ENCODE data around the gene MMP28.

MMP28 gene

GRCh38 chr17:35749560-35750412 lies 45.7 kb downstream of the MMP28 start:
- H3K4me2 ChIP-seq (ENCODE audit: low read length): peak overlapping the region; percentile 51
- H4K20me1 ChIP-seq (ENCODE audit: insufficient read depth, low read length): no peaks in the 10 kb centered on the region
- H3F3A ChIP-seq (ENCODE audit: insufficient read depth, low read length): no peaks in the 10 kb centered on the region
- H3K27ac ChIP-seq (ENCODE audit: low read depth, low read length, poor library complexity, severe bottlenecking): no peak overlapping the region
- no peaks in the 10 kb centered on the region for H3K36me3 ChIP-seq (ENCODE audit: insufficient read depth, low read length)
- TF ChIP-seq EZH2 (IDR thresholded peaks at IDR 0.05; ENCODE audit: borderline replicate concordance, low read length): no peak
- TF ChIP-seq CTCF (IDR thresholded peaks at IDR 0.05; ENCODE audit: low read length): no peak
- peak overlapping the region; percentile 25 for H3K4me3 ChIP-seq (ENCODE audit: low read depth, low read length, poor library complexity, severe bottlenecking)
- no peak overlapping the region; the same call in 1 of the 2 replicates for H3K9ac ChIP-seq (ENCODE audit: low read length)
- peaks cover 15% of the 10 kb centered on the region for H3K27me3 ChIP-seq (ENCODE audit: insufficient read depth, low read length)
- no peaks in the 10 kb centered on the region for H3K9me3 ChIP-seq (ENCODE audit: low read length)
- H3K79me2 ChIP-seq (ENCODE audit: insufficient read depth, low read length): no peaks in the 10 kb centered on the region
- H3K9me2 ChIP-seq (ENCODE audit: low read depth, low read length): no peaks in the 10 kb centered on the region
- H2AFZ ChIP-seq (ENCODE audit: low read length): no peak overlapping the region
- H3K4me1 ChIP-seq (ENCODE audit: insufficient read depth, low read length, severe bottlenecking): peaks cover 9% of the 10 kb centered on the region

GRCh38 chr17:35748979-35749378 lies 46.5 kb downstream of the MMP28 start:
- H3K4me3 ChIP-seq (ENCODE audit: low read depth, low read length, poor library complexity, severe bottlenecking): no peak overlapping the region
- TF ChIP-seq CTCF (IDR thresholded peaks at IDR 0.05; ENCODE audit: low read length) (no peak), EZH2 (IDR thresholded peaks at IDR 0.05; ENCODE audit: borderline replicate concordance, low read length) (no peak)
- no peak overlapping the region for H3K27ac ChIP-seq (ENCODE audit: low read depth, low read length, poor library complexity, severe bottlenecking)

GRCh38 chr17:35748341-35748841 lies 47.0 kb downstream of the MMP28 start:
- Histone ChIP-seq H3K4me2 (ENCODE audit: low read length) (no peak overlapping the region), H3K4me1 (ENCODE audit: insufficient read depth, low read length, severe bottlenecking) (peaks cover 9% of the 10 kb centered on the region), H3K9me3 (ENCODE audit: low read length) (no peaks in the 10 kb centered on the region), H3K4me3 (ENCODE audit: low read depth, low read length, poor library complexity, severe bottlenecking) (no peak overlapping the region), H3K27me3 (ENCODE audit: insufficient read depth, low read length) (peaks cover 15% of the 10 kb centered on the region), H3K79me2 (ENCODE audit: insufficient read depth, low read length) (no peaks in the 10 kb centered on the region), H3K9me2 (ENCODE audit: low read depth, low read length) (no peaks in the 10 kb centered on the region), H4K20me1 (ENCODE audit: insufficient read depth, low read length) (no peaks in the 10 kb centered on the region), H2AFZ (ENCODE audit: low read length) (no peak overlapping the region), H3F3A (ENCODE audit: insufficient read depth, low read length) (no peaks in the 10 kb centered on the region), H3K9ac (ENCODE audit: low read length) (no peak overlapping the region), H3K36me3 (ENCODE audit: insufficient read depth, low read length) (no peaks in the 10 kb centered on the region), H3K27ac (ENCODE audit: low read depth, low read length, poor library complexity, severe bottlenecking) (no peak overlapping the region)
- no peak for TF ChIP-seq EZH2 (IDR thresholded peaks at IDR 0.05; ENCODE audit: borderline replicate concordance, low read length)
- TF ChIP-seq CTCF (IDR thresholded peaks at IDR 0.05; ENCODE audit: low read length): no peak

More at GRCh38 chr17:35748979-35749378, 46.5 kb downstream of the MMP28 start:
- no peak overlapping the region for H3K9ac ChIP-seq (ENCODE audit: low read length)
- no peaks in the 10 kb centered on the region for H3K9me2 ChIP-seq (ENCODE audit: low read depth, low read length)
- H2AFZ ChIP-seq (ENCODE audit: low read length): no peak overlapping the region
- no peaks in the 10 kb centered on the region for H4K20me1 ChIP-seq (ENCODE audit: insufficient read depth, low read length)
- H3K27me3 ChIP-seq (ENCODE audit: insufficient read depth, low read length): peaks cover 15% of the 10 kb centered on the region
- no peaks in the 10 kb centered on the region for H3K9me3 ChIP-seq (ENCODE audit: low read length)
- no peaks in the 10 kb centered on the region for H3K36me3 ChIP-seq (ENCODE audit: insufficient read depth, low read length)
- no peaks in the 10 kb centered on the region for H3K79me2 ChIP-seq (ENCODE audit: insufficient read depth, low read length)
- no peak overlapping the region for H3K4me2 ChIP-seq (ENCODE audit: low read length)
- peaks cover 9% of the 10 kb centered on the region for H3K4me1 ChIP-seq (ENCODE audit: insufficient read depth, low read length, severe bottlenecking)
- H3F3A ChIP-seq (ENCODE audit: insufficient read depth, low read length): no peaks in the 10 kb centered on the region
